Pancreas (tissue), 10 donors: ENCODE data around the gene CSNK2A1. TPM values are rescaled to one million over a fixed set of nuclear protein-coding genes. Genes with fewer than 3 reads are reported as not detected.
"Not testable (repeated sequence)": the region's sequence is repeated elsewhere in the genome, so short reads cannot be mapped to it uniquely, and the experiment has no call there.

Experiments
- ATAC-seq, 4 donors: fragments of 200-7000 bp; cut with Tn5 transposase; one replicate each; pipeline versions ENCODE4 v1.8.0 to v1.9.1; 2020; ENCODE audit warnings: mild to moderate bottlenecking in 4 of 4, moderate library complexity in 4 of 4
- DNase-seq, 6 donors: peaks; one replicate each; pipeline ENCODE4 v3.0.0-alpha.2; 2020
- FAIRE-seq: peaks from 2 replicates; lab custom pipeline; 2012; peaks lifted over from hg19 to GRCh38; lab: Jason Lieb, UNC
- H3K27ac ChIP-seq, 4 donors: fragments of 200-600 bp; sonication (generic); 1 replicate in 3 of 4; 2 replicates in 1 of 4; pipeline versions ENCODE4 v1.5.0 to v1.8.0; 2020
- H3K27me3 ChIP-seq, 4 donors: fragments of 200-600 bp; one replicate each; pipeline ENCODE4 v1.8.0; 2021
- H3K36me3 ChIP-seq, 3 donors: fragments of 200-600 bp; sonication (generic) in 1 of 3; one replicate each; pipeline versions ENCODE4 v1.5.0 to v1.8.0; 2020 to 2021
- H3K4me1 ChIP-seq, 3 donors: fragments of 200-600 bp; one replicate each; pipeline ENCODE4 v1.8.0; 2021
- H3K4me3 ChIP-seq, 4 donors: fragments of 200-600 bp; sonication (generic) in 2 of 4; one replicate each; pipeline versions ENCODE4 v1.5.0 to v1.8.0; 2020 to 2021
- H3K9me3 ChIP-seq, 4 donors: fragments of 200-600 bp; one replicate each; pipeline ENCODE4 v1.8.0; 2021
- WGBS, 2 donors: extraction: QIAGEN DNeasy Blood & Tissue Kit; methylation state at CpG; one replicate each; pipeline ENCODE4 v1.1.7; 2013; 5-methylcytosine and 5-hydroxymethylcytosine counted together
- intact Hi-C, 3 donors: fragments of 100-400 bp; cut with DNase I; formaldehyde crosslinking; loops; one replicate each; pipeline versions ENCODE4 v1.11.1 to v1.14.2; 2022
- polyA plus RNA-seq, 2 donors: library from polyadenylated mRNA; stranded (reverse); fragments of 200-250 nt; gene quantifications; one replicate each; pipeline ENCODE4 v1.2.3, GENCODE V29; 2013
- total RNA-seq, 6 donors: library from RNA; stranded (reverse); fragmentation: NEBNext Ultra II Directional in 4 of 6; extraction: Animal tissue kit (Norgen Biotek cat#: 25700) in 4 of 6; gene quantifications; one replicate each; pipeline versions ENCODE4 v1.2.1 to v1.2.4, GENCODE V29; 2021 to 2023
- TF ChIP-seq, protein P1 (sequence below), 4 donors: fragments of 200-600 bp; sonication (generic) in 3 of 4; IDR thresholded peaks; one replicate each; pipeline versions ENCODE4 v1.5.0 to v1.8.0; 2021; ENCODE audit warnings: antibody characterized with exemption in 4 of 4
- donor health status: healthy with polysubstance abuse.
- donor health status: DM: no; HTN: no; CAD: no; lungs with moderate emphysema.
- donor health status: DM: no; HTN: no; CAD: no.
- donor health status: control.
- donor health status: control.
- donor health status: Bipolar disorder and iron deficiency.
- donor health status: DM: yes; HTN: yes; CAD: no.
- donor health status: DM: no; HTN: no; CAD: no.
- donor health status: DM: no; HTN: no; CAD: no.
- donor health status: DM: yes; HTN: yes; CAD: no.

The CSNK2A1 gene
- total and polyA plus RNA-seq, 8 donors, result 12.7 to 57.4 (median 46.2) TPM

DNA sequence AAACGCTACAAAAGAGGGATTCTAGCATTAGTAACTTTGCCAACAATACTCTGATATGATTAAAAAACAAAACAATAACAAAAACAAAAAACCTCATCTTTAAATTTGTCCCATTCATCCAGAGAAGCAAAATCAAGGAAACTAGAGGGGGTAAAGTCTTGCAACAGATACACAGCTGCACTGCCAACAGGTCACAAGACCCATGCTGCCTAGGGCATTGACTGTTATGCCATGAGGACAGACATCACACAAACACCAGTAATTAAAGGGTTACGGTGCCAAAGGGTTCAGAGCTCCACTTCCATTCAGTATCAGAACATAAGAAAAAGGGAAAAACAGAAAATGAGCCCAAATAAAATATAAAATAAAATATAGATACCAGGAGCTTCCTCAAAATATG lies 82.9 kb downstream of the CSNK2A1 start:
- FAIRE-seq, result no peak
- TF ChIP-seq, protein P1, sequence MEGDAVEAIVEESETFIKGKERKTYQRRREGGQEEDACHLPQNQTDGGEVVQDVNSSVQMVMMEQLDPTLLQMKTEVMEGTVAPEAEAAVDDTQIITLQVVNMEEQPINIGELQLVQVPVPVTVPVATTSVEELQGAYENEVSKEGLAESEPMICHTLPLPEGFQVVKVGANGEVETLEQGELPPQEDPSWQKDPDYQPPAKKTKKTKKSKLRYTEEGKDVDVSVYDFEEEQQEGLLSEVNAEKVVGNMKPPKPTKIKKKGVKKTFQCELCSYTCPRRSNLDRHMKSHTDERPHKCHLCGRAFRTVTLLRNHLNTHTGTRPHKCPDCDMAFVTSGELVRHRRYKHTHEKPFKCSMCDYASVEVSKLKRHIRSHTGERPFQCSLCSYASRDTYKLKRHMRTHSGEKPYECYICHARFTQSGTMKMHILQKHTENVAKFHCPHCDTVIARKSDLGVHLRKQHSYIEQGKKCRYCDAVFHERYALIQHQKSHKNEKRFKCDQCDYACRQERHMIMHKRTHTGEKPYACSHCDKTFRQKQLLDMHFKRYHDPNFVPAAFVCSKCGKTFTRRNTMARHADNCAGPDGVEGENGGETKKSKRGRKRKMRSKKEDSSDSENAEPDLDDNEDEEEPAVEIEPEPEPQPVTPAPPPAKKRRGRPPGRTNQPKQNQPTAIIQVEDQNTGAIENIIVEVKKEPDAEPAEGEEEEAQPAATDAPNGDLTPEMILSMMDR (IDR thresholded peaks at IDR 0.05), result no peak
- intact Hi-C loops, result no loop called here
- 23 to 25% methylated on average over 2 of the region's 2 CpGs for WGBS, 2 donors
- no peaks in the 10 kb centered on the region for H3K27me3 ChIP-seq
- H3K9me3 ChIP-seq, result no peaks in the 10 kb centered on the region
- peaks cover 6 to 24% (median 6%) of the 10 kb centered on the region in 3 donors for H3K4me1 ChIP-seq
- no peak overlapping the region for H3K27ac ChIP-seq
- peak in 1 of 4 donors; percentile 34 for ATAC-seq
- no peak for DNase-seq
- H3K4me3 ChIP-seq, result peak overlapping the region in 2 of 4 donors; percentile 92 to 93
- H3K36me3 ChIP-seq, result no peaks in the 10 kb centered on the region

DNA sequence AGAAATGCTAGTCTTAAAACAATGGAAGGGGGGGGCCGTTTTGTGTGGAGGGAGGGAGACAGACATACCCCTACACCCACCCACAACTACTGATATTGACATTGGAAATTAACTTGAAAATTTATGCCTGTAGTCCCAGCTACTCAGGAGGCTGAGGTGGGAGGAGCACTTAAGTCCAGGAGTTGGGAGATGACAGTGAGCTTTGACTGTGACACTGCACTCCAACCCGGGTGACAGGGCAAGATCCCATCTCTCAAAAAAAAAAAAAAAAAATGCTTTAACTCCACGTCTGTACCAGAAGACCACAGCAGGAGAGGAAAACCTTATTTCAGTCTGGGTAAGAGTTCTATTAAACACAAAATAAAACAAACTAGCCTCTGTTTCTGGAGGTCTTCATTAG lies 83.4 kb downstream of the CSNK2A1 start:
- no peaks in the 10 kb centered on the region for H3K36me3 ChIP-seq
- H3K27ac ChIP-seq, result no peak overlapping the region
- H3K9me3 ChIP-seq, result no peaks in the 10 kb centered on the region
- no peak for DNase-seq
- 17% methylated on average over 3 of the region's 3 CpGs for WGBS, 2 donors
- no peak overlapping the region for H3K4me3 ChIP-seq
- no peak for ATAC-seq
- TF ChIP-seq, protein P1 (IDR thresholded peaks at IDR 0.05), result no peak
- H3K4me1 ChIP-seq, result peaks cover 6 to 24% (median 6%) of the 10 kb centered on the region in 3 donors
- no peaks in the 10 kb centered on the region for H3K27me3 ChIP-seq
- intact Hi-C loops, result no loop called here
- FAIRE-seq, result no peak

DNA sequence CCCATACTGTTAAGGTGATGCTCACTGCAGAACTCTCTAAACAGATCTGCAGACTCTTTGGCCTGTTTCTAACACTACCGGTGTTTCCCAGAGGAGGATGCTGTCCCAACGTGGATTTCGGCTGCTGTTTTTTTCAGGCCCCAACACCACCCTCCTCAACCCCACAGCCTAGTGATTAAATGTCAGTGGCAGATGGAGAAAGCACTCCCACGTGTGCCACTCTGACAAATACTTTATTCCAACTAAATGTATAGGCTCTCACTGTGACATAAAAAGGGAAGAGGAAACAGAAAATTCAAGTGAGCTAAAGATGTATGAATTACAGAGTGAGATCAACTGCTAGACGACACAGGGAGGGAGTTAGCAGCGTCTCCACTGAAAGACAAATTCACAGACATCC lies 84.8 kb downstream of the CSNK2A1 start:
- Histone ChIP-seq H3K36me3 (no peaks in the 10 kb centered on the region), H3K27me3 (no peaks in the 10 kb centered on the region), H3K9me3 (no peaks in the 10 kb centered on the region), H3K4me3 (no peak overlapping the region), H3K27ac (no peak overlapping the region), H3K4me1 (peaks cover 6 to 26% (median 6%) of the 10 kb centered on the region in 3 donors)
- intact Hi-C loops, result no loop called here
- no peak for ATAC-seq
- no peak for DNase-seq
- 67% methylated on average over 6 of the region's 6 CpGs for WGBS, 2 donors
- TF ChIP-seq, protein P1 (IDR thresholded peaks at IDR 0.05), result no peak
- no peak for FAIRE-seq

DNA sequence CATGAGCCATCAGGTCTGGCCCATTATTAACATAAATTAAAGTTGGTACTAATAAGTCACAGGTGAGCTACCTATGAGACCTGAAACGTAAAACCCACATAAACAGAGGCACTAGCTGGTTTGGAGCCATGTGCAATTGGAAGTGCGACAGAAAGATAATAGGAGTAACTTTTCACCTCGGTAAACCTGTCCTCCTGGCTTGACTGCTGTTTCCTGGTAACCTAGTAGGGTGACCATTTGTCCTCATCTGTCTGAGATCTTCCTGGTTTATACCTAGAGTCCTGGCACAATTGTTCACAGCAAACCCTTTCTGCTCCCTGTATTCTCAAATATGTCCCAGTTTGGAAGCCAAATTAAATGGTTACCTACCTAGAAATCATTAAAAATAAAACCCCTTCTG lies 88.6 kb downstream of the CSNK2A1 start:
- ATAC-seq, result peak; percentile 38 to 80 (median 74)
- Histone ChIP-seq H3K27ac (no peak overlapping the region), H3K4me3 (no peak overlapping the region), H3K36me3 (no peaks in the 10 kb centered on the region), H3K27me3 (no peaks in the 10 kb centered on the region), H3K4me1 (peaks cover 0 to 14% (median 0%) of the 10 kb centered on the region in 3 donors), H3K9me3 (no peaks in the 10 kb centered on the region)
- DNase-seq, result no peak
- TF ChIP-seq, protein P1 (IDR thresholded peaks at IDR 0.05), result no peak
- WGBS, 2 donors, result 14 to 19% methylated on average over 3 of the region's 3 CpGs
- FAIRE-seq, result no peak
- intact Hi-C loops, result no loop called here

DNA sequence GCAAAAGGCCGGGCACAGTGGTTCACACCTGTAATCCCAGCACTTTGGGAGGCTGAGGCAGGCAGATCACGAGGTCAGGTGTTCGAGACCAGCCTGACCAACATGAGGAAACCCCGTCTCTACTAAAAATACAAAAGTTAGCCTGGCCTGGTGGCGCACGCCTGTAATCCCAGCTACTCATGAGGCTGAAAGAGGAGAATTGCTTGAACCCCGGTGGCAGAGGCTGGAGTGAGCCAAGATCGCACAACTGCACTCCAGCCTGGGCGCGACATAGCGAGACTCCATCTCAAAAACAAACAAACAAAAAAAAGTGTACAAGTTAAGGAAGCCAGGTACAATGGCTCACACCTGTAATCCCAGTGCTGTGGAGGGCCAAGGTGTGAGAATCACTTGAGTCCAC lies 91.6 kb downstream of the CSNK2A1 start:
- H3K27me3 ChIP-seq, H3K9me3 ChIP-seq, DNase-seq, H3K4me3 ChIP-seq, H3K4me1 ChIP-seq, H3K36me3 ChIP-seq, intact Hi-C loops, ATAC-seq, H3K27ac ChIP-seq, FAIRE-seq: not testable (repeated sequence)
- 84 to 90% methylated on average over 11 of the region's 11 CpGs for WGBS, 2 donors
